Hepatic stellate cell (primary cell): Measurements from ENCODE around the gene PRR20G.
"Not testable (repeated sequence)": the region's sequence is repeated elsewhere in the genome, so short reads cannot be mapped to it uniquely, and the experiment has no call there.

Source experiments
- DNase-seq: peaks from one replicate; pipeline ENCODE4 v3.0.0; 2011; ENCODE audit warnings: low spot score

The PRR20G gene

GRCh38 chr3:127287840-127288239 lies at the start of gene PRR20G:
Gene PRR20G, minus strand, starts transcription at chr3:127288046. Its CDS starts 681 bp downstream, at chr3:127287365.
- no peak for DNase-seq

GRCh38 chr3:127337001-127337400 lies 49.2 kb upstream of the PRR20G start:
- no peak for DNase-seq

DNA sequence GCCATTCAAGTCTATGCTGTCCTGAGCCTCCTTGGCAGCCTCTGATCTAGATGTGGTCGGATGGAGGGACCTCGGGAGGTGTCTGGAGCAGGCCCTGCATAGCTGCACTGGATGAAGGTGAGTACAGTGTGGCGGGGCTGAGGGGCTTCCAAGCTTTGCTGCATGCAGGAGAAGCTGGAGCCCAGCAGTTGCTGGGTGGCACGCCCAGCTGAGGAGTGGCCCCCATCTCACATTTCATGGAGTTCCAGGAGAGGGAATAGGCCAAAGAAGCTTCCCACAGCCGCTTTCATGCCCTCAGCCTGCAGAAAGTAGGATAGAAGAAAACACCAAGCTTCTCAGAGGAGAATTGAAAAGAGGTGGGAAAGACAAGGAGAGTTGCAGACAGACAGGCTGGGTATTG lies 48.3 kb upstream of the PRR20G start:
- DNase-seq: no peak

- no peak for DNase-seq
Measured at GRCh38 chr3:127330385-127330784, 42.5 kb upstream of the PRR20G start.

GRCh38 chr3:127329631-127330285 lies 41.9 kb upstream of the PRR20G start:
- no peak for DNase-seq

- DNase-seq: no peak
Measured at GRCh38 chr3:127328421-127328820, 40.6 kb upstream of the PRR20G start.

GRCh38 chr3:127326341-127326740 lies 38.5 kb upstream of the PRR20G start:
- DNase-seq: no peak

GRCh38 chr3:127325629-127325961 lies 37.7 kb upstream of the PRR20G start:
- no peak for DNase-seq

- no peak for DNase-seq
Measured at GRCh38 chr3:127324913-127325628, 37.2 kb upstream of the PRR20G start.

GRCh38 chr3:127324076-127324475 lies 36.2 kb upstream of the PRR20G start:
- DNase-seq: no peak

GRCh38 chr3:127323581-127323980 lies 35.7 kb upstream of the PRR20G start:
- no peak for DNase-seq

DNA sequence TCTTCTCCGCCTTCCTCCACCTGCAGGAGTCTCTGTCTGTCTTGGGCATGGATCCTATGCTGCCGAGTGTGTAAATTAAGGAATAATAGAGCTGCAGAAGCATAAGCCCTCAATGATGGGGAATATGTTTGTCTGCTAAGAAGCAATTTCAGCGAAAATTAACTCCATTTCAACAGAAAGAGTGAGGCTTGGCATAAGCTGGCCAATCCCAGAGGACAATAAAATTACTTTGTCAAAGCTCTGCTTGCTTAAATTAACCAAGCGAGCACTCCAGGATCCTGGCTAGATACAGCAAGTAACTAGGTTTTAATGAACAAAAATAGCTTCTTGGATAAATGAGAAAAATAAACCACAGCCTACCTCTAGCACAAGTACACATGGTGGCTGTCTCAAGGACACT lies 33.5 kb upstream of the PRR20G start:
- DNase-seq: no peak

GRCh38 chr3:127320529-127321121 lies 32.8 kb upstream of the PRR20G start:
- no peak for DNase-seq

- no peak for DNase-seq
Measured at GRCh38 chr3:127316685-127317084, 28.8 kb upstream of the PRR20G start.

GRCh38 chr3:127312818-127313217 lies 25.0 kb upstream of the PRR20G start:
- no peak for DNase-seq

DNA sequence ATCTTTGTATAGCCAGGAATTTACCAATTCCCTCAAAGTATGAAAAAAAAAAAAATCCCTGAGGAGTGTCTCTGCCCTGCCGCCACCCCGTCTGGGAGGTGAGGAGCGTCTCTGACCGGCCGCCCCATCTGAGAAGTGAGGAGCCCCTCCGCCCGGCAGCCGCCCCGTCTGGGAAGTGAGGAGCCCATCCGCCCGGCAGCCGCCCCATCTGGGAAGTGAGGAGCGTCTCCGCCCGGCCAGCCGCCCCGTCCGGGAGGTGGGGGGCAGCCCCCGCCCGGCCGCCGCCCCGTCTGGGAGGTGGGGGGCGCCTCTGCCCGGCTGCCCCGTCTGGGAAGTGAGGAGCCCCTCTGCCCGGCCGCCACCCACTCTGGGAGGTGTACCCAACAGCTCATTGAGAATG lies 21.0 kb upstream of the PRR20G start:
- not testable (repeated sequence) for DNase-seq

DNA sequence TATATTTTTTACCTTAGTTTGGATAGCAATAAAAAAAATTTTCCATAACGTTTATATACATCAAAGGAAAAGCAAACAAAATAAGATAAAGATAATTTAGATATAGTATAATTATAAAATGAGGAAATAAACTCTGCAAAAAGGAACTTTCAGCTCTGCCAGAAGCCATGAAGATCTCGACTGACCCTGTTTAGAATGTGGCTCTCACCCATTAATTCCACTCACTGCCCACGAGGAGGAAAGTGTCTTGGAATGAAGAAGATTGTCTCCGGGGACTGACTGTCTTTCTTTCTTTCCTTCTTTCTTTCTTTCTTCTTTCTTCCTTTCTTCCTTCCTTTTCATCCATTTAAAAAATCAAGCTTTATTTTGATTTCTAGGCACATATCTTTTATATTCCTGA lies 20.1 kb upstream of the PRR20G start:
- no peak for DNase-seq

GRCh38 chr3:127307112-127307835 lies 19.4 kb upstream of the PRR20G start:
- no peak for DNase-seq

- no peak for DNase-seq
Measured at GRCh38 chr3:127306361-127307111, 18.7 kb upstream of the PRR20G start.

- DNase-seq: no peak
Measured at GRCh38 chr3:127305499-127306060, 17.7 kb upstream of the PRR20G start.

- no peak for DNase-seq
Measured at GRCh38 chr3:127304121-127304744, 16.4 kb upstream of the PRR20G start.
